HFFc6 (cell line): ENCODE results near the gene TTPAL. TPM values are rescaled to one million over a fixed set of nuclear protein-coding genes. Genes with fewer than 3 reads are reported as not detected.
A peak's percentile ranks its signal among the peaks of the same experiment; 100 is the strongest.

Experiments used
- DNase-seq: peaks from one replicate; pipeline ENCODE4 v3.0.0-alpha.2; 2018
- H3K27ac Mint-ChIP-seq: 2 replicates; pipeline ENCODE4 v1.8.0; 2020; ENCODE audit warnings: mild to moderate bottlenecking, mixed read lengths
- H3K27me3 Mint-ChIP-seq: 2 replicates; pipeline ENCODE4 v1.8.0; 2021; ENCODE audit warnings: mild to moderate bottlenecking, moderate library complexity, mixed read lengths; ENCODE audit not compliant: insufficient read depth
- H3K36me3 Mint-ChIP-seq: 2 replicates; pipeline ENCODE4 v1.8.0; 2021; ENCODE audit warnings: low read depth, mixed read lengths
- H3K4me1 Mint-ChIP-seq: 2 replicates; pipeline ENCODE4 v1.8.0; 2020; ENCODE audit warnings: low read depth, mixed read lengths
- H3K4me3 Mint-ChIP-seq: 2 replicates; pipeline ENCODE4 v1.8.0; 2020; ENCODE audit warnings: mild to moderate bottlenecking, moderate library complexity, mixed read lengths
- H3K9me3 Mint-ChIP-seq: 2 replicates; pipeline ENCODE4 v1.8.0; 2020; ENCODE audit warnings: mild to moderate bottlenecking, mixed read lengths
- total RNA-seq, 6 experiments: library from RNA; stranded (reverse); fragmentation: NEBNext Ultra II Directional; extraction: Animal tissue kit (Norgen Biotek cat#: 25700); gene quantifications; 2 replicates in 1 of 6; 3 replicates in 5 of 6; pipeline ENCODE4 v1.2.3, GENCODE V29; 2021
- TF ChIP-seq, protein P1 (sequence below): fragments of 200-600 bp; sonication (generic); IDR thresholded peaks from 2 replicates; pipeline ENCODE4 v1.5.0; 2021; ENCODE audit warnings: antibody characterized with exemption, mild to moderate bottlenecking

TTPAL gene
- total RNA-seq, 6 experiments from 2014 or later = 28.7 to 38.7 (median 35.2) TPM

DNA sequence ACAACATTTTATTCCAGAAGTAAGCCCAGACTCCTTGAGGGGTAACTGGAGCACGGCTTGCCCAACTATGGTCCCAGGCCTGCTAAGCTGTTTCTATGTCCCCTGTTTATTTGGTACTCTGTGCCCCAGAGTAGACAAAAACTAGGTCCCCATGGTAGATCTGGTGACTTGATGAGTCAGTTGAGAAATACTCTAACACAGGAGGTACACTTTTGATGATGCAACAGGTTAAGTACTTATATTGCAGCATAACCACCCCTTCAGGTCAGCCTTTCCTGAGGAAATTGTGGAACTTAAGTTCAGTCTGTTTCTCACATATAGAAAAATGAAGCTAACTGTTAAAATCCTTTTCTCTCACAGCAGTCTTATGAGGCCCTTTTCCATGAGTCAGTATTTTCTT, 19.6 kb downstream of the TTPAL start:
- Mint-ChIP-seq H3K27me3 (no peaks in the 10 kb centered on the region; the same call in none of the 2 replicates), H3K9me3 (no peaks in the 10 kb centered on the region), H3K36me3 (peaks cover 66% of the 10 kb centered on the region), H3K4me1 (peaks cover 85% of the 10 kb centered on the region), H3K4me3 (peak overlapping the region; percentile 81), H3K27ac (peak overlapping the region; percentile 100)
- DNase-seq = peak; percentile 63
- TF ChIP-seq, protein P1, sequence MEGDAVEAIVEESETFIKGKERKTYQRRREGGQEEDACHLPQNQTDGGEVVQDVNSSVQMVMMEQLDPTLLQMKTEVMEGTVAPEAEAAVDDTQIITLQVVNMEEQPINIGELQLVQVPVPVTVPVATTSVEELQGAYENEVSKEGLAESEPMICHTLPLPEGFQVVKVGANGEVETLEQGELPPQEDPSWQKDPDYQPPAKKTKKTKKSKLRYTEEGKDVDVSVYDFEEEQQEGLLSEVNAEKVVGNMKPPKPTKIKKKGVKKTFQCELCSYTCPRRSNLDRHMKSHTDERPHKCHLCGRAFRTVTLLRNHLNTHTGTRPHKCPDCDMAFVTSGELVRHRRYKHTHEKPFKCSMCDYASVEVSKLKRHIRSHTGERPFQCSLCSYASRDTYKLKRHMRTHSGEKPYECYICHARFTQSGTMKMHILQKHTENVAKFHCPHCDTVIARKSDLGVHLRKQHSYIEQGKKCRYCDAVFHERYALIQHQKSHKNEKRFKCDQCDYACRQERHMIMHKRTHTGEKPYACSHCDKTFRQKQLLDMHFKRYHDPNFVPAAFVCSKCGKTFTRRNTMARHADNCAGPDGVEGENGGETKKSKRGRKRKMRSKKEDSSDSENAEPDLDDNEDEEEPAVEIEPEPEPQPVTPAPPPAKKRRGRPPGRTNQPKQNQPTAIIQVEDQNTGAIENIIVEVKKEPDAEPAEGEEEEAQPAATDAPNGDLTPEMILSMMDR = no peak

DNA sequence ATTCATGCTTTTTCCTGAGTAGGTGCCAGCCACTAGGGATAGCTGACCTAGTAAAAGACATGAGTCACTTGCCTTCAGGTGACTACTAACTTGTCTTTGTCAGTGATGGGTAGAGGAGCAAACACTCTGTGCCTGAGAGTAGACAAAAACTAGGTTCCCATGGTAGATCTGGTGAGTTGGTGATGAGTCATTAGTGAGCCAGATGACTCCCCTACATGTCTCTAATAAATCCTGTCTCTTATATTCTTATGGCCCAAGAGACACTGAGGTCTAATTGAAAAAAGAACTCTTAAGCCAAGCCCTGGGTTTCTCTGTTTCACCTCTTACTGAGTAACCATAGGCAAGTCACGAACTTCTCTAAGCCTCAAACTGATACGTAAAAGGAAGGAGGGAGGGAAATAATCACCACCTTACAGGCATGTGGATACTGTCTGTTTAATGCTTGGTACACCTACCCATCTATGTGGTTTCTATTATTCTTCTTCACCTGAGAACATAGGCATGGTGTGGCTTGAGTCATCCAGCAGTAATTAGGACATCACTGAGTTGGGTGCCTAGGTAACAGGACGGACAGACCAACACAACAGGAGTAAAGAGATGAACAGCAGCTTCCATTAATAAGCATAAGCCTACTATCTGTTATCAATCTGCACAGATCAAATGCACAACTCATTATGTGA, 20.3 kb downstream of the TTPAL start:
- Mint-ChIP-seq H3K36me3 (peaks cover 67% of the 10 kb centered on the region), H3K27ac (peak overlapping the region; percentile 100), H3K9me3 (no peaks in the 10 kb centered on the region), H3K4me1 (peaks cover 86% of the 10 kb centered on the region), H3K4me3 (peak overlapping the region; percentile 81), H3K27me3 (no peaks in the 10 kb centered on the region; the same call in none of the 2 replicates)
- TF ChIP-seq, protein P1 = no peak
- DNase-seq = peak; percentile 99

DNA sequence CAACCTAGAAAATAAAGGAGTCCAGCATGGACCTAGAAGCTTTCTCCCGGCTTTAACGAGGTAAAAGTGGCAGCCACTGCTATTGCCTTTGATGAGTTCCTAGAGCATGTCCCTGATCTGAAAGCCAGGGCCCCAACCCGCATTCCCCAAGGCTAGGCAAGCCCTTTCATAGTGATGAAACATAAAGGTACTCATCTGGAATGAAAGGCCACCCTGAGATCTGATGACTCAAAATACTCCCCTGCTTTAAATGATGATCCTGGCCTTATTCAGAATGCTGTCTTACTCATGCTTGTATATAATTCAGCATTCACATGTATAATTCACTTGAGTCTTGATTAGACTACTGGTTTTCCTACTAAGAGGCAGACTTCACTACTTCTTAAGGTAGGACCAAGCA, 21.3 kb downstream of the TTPAL start:
- Mint-ChIP-seq H3K9me3 (no peaks in the 10 kb centered on the region), H3K27ac (peak overlapping the region; percentile 100), H3K27me3 (no peaks in the 10 kb centered on the region; the same call in none of the 2 replicates), H3K36me3 (peaks cover 68% of the 10 kb centered on the region), H3K4me3 (peak overlapping the region; percentile 81), H3K4me1 (peaks cover 86% of the 10 kb centered on the region)
- DNase-seq = peak; percentile 91
- TF ChIP-seq, protein P1 = no peak

DNA sequence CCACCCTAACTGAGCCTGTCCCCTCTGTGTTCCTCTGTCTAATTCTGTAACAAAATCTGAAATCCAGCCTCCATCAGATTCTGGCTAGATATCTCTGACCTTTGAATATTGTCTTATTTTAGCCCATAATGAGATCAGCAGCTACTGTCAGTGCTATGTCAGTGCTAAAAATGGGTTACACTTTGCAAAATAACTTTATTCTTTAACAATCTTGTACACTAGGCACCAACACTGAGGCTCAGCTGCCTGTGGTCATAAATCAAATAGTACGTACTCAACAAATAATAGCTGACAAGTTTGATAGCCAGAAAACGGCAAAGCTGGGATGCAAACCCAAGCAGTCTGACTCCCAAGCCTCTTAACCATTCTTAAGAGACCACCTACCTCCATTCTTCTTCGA, 22.1 kb downstream of the TTPAL start:
- Mint-ChIP-seq H3K4me3 (peak overlapping the region; percentile 60), H3K4me1 (peaks cover 84% of the 10 kb centered on the region), H3K9me3 (no peaks in the 10 kb centered on the region), H3K27ac (peak overlapping the region; percentile 100), H3K36me3 (peaks cover 64% of the 10 kb centered on the region), H3K27me3 (no peaks in the 10 kb centered on the region; the same call in none of the 2 replicates)
- no peak for DNase-seq
- TF ChIP-seq, protein P1 = no peak

DNA sequence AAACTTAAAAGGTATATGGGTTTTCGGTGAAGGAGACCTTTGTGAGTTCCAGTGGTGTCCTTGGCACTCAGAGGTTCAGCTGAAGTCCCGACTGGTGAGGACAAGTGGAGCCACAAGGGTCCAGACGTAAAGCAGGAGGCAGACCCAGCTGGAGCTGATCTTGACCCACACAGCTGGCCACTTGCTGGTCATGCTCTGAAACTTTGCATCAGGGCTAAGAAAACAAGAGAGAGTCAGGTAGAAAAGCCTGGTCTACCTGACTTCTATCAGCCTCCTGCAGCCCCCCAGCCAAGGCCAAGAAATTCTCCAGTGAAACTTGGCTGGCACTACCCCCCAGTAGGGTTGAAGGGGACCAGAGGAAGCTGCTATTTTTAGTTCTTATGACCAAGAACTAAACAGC, 24.5 kb downstream of the TTPAL start:
- Mint-ChIP-seq H3K4me3 (no peak overlapping the region), H3K4me1 (peaks cover 62% of the 10 kb centered on the region), H3K27me3 (no peaks in the 10 kb centered on the region; the same call in 1 of the 2 replicates), H3K27ac (no peak overlapping the region), H3K9me3 (no peaks in the 10 kb centered on the region), H3K36me3 (peaks cover 64% of the 10 kb centered on the region)
- DNase-seq = no peak
- TF ChIP-seq, protein P1 = no peak
